GM18505 (cell line): ENCODE results near the gene NAE1.

Experiments
- ATAC-seq: cut with Tn5 transposase; IDR thresholded peaks from one replicate; pipeline ENCODE4 v1.9.1; 2021; ENCODE audit not compliant: unreplicated experiment
- POLR2A ChIP-seq: IDR thresholded peaks from 4 replicates; pipeline ENCODE4 v1.6.1; 2011; ENCODE audit warnings: borderline replicate concordance; ENCODE audit not compliant: insufficient read depth, insufficient read length; ENCODE audit errors: extremely low read depth

NAE1 gene

GRCh38 chr16:66754819-66755218, 76.0 kb downstream of the NAE1 start:
- no peak for TF ChIP-seq POLR2A
- no peak for ATAC-seq

GRCh38 chr16:66754211-66754610, 76.6 kb downstream of the NAE1 start:
- no peak for ATAC-seq
- TF ChIP-seq POLR2A = no peak

- no peak for TF ChIP-seq POLR2A
- no peak for ATAC-seq
Measured at GRCh38 chr16:66752958-66753357, 77.8 kb downstream of the NAE1 start.
